CD14-positive monocyte (primary cell): ENCODE measurements around the gene PHACTR3. TPM values are rescaled to one million over a fixed set of nuclear protein-coding genes. Genes with fewer than 3 reads are reported as not detected.

Experiments used
- DNase-seq, 3 donors: peaks; one replicate each; pipeline ENCODE4 v3.0.0-alpha.2; 2011 to 2022
- H2AFZ ChIP-seq: 2 replicates; pipeline ENCODE4 v1.6.0; 2012; ENCODE audit warnings: mild to moderate bottlenecking, low read depth, low read length, inconsistent platforms; ENCODE audit not compliant: insufficient read depth, poor library complexity, severe bottlenecking
- H3K27ac ChIP-seq, 2 donors: 1 replicate in 1 of 2; 2 replicates in 1 of 2; pipeline ENCODE4 v1.5.1; 2012 to 2013; ENCODE audit warnings: low read length in 2 of 2, control low read depth in 1 of 2, inconsistent platforms in 1 of 2, low read depth in 1 of 2, mild to moderate bottlenecking in 1 of 2
- H3K27me3 ChIP-seq, 2 donors: one replicate each; pipeline versions ENCODE4 v1.6.0 to v1.6.1; 2011 to 2013; ENCODE audit warnings: low read length in 2 of 2; ENCODE audit not compliant: control insufficient read depth in 2 of 2, insufficient read depth in 2 of 2
- H3K36me3 ChIP-seq, 2 donors: replicated peaks in 1 of 2; 1 replicate in 1 of 2; 2 replicates in 1 of 2; pipeline versions ENCODE4 v1.5.1 to v1.6.1; 2012 to 2013; ENCODE audit warnings: low read length in 2 of 2, control low read depth in 1 of 2, inconsistent platforms in 1 of 2, mild to moderate bottlenecking in 1 of 2; ENCODE audit not compliant: insufficient read depth in 2 of 2, control insufficient read depth in 1 of 2
- H3K4me1 ChIP-seq, 2 donors: 1 replicate in 1 of 2; 2 replicates in 1 of 2; pipeline versions ENCODE4 v1.5.1 to v1.6.1; 2012 to 2013; ENCODE audit warnings: low read length in 2 of 2, control low read depth in 1 of 2, inconsistent platforms in 1 of 2, mild to moderate bottlenecking in 1 of 2, moderate library complexity in 1 of 2; ENCODE audit not compliant: insufficient read depth in 2 of 2, control insufficient read depth in 1 of 2
- H3K4me2 ChIP-seq: replicated peaks from 2 replicates; pipeline ENCODE3; 2012; ENCODE audit warnings: low read length, moderate library complexity, mild to moderate bottlenecking; ENCODE audit not compliant: poor library complexity, severe bottlenecking; ENCODE audit errors: extremely low read depth
- H3K4me3 ChIP-seq, 3 experiments: fragments of 200-600 bp in 1 of 3; sonication (generic) in 1 of 3; replicated peaks in 1 of 3; 1 replicate in 2 of 3; 2 replicates in 1 of 3; pipeline ENCODE4 v1.5.1; 2011 to 2013; ENCODE audit warnings: low read length in 3 of 3, mild to moderate bottlenecking in 3 of 3, control low read depth in 2 of 3, low read depth in 2 of 3, inconsistent platforms in 1 of 3, moderate library complexity in 1 of 3
- H3K79me2 ChIP-seq: 2 replicates; pipeline ENCODE4 v1.6.0; 2012; ENCODE audit warnings: mild to moderate bottlenecking, control low read depth, inconsistent platforms, low read length, moderate library complexity; ENCODE audit not compliant: insufficient read depth
- H3K9ac ChIP-seq: 2 replicates; pipeline ENCODE4 v1.6.0; 2017; ENCODE audit warnings: low read length, mild to moderate bottlenecking; ENCODE audit not compliant: insufficient read depth, poor library complexity, severe bottlenecking
- H3K9me3 ChIP-seq, 2 donors: replicated peaks in 1 of 2; 1 replicate in 1 of 2; 2 replicates in 1 of 2; pipeline versions ENCODE4 v1.5.1 to v1.6.1; 2012 to 2013; ENCODE audit warnings: low read length in 2 of 2, control low read depth in 1 of 2; ENCODE audit not compliant: control insufficient read depth in 1 of 2, insufficient read depth in 1 of 2
- H4K20me1 ChIP-seq: 2 replicates; pipeline ENCODE4 v1.6.0; 2012; ENCODE audit warnings: mild to moderate bottlenecking, low read length, control low read depth, moderate library complexity; ENCODE audit not compliant: insufficient read depth
- H3K27ac Mint-ChIP-seq, 7 donors: one replicate each; pipeline ENCODE4 v1.8.0; 2020; ENCODE audit warnings: mild to moderate bottlenecking in 7 of 7, mixed read lengths in 7 of 7, moderate library complexity in 6 of 7, inconsistent platforms in 2 of 7
- H3K27me3 Mint-ChIP-seq, 3 donors: one replicate each; pipeline ENCODE4 v1.8.0; 2021 to 2022; ENCODE audit warnings: low read depth in 3 of 3, mild to moderate bottlenecking in 3 of 3, mixed read lengths in 3 of 3, moderate library complexity in 3 of 3, inconsistent platforms in 1 of 3
- H3K36me3 Mint-ChIP-seq, 2 donors: one replicate each; pipeline ENCODE4 v1.8.0; 2020; ENCODE audit warnings: mixed read lengths in 2 of 2, inconsistent platforms in 1 of 2, mild to moderate bottlenecking in 1 of 2
- H3K4me1 Mint-ChIP-seq: one replicate; pipeline ENCODE4 v1.8.0; 2020; ENCODE audit warnings: mild to moderate bottlenecking, mixed read lengths
- H3K4me3 Mint-ChIP-seq, 2 donors: one replicate each; pipeline ENCODE4 v1.8.0; 2020; ENCODE audit warnings: mild to moderate bottlenecking in 2 of 2, mixed read lengths in 2 of 2, moderate library complexity in 1 of 2
- H3K9me3 Mint-ChIP-seq, 7 donors: one replicate each; pipeline ENCODE4 v1.8.0; 2020 to 2022; ENCODE audit warnings: mixed read lengths in 7 of 7, mild to moderate bottlenecking in 6 of 7, moderate library complexity in 6 of 7, inconsistent platforms in 2 of 7
- CTCF ChIP-seq: fragments of 200-600 bp; IDR thresholded peaks from one replicate; pipeline ENCODE4 v1.8.0; 2022; ENCODE audit warnings: antibody characterized with exemption, mild to moderate bottlenecking
- WGBS: methylation state at CpG from one replicate; pipeline ENCODE4 v1.1.5; 2013; ENCODE audit warnings: missing lambda C conversion rate; ENCODE audit not compliant: insufficient coverage; 5-methylcytosine and 5-hydroxymethylcytosine counted together
- intact Hi-C, 2 donors: fragments of 100-400 bp; cut with micrococcal nuclease; formaldehyde crosslinking; loops; one replicate each; pipeline versions ENCODE4 v1.15.0 to v1.15.1; 2023
- polyA plus RNA-seq, 3 donors: library from polyadenylated mRNA; depleted of rRNA in 1 of 3; unstranded in 2 of 3; stranded (reverse) in 1 of 3; fragments of 300-500 nt in 2 of 3; fragments of >200 nt in 1 of 3; fragmentation: Illumina TruSeq in 2 of 3; gene quantifications; 1 replicate in 2 of 3; 2 replicates in 1 of 3; pipeline ENCODE4 v1.2.3, GENCODE V29; 2012 to 2021

The PHACTR3 gene
- polyA plus RNA-seq, 3 donors: 0.11 to 0.17 TPM; not detected in 1

GRCh38 chr20:59771506-59772372 is 167.4 kb downstream of the PHACTR3 start:
- peak overlapping the region in 2 of 7 donors; percentile 7 to 25 for H3K27ac Mint-ChIP-seq
- H3K9me3 Mint-ChIP-seq: peaks cover 0 to 2% (median 0%) of the 10 kb centered on the region in 7 donors
- Histone ChIP-seq H3K4me1 (no peaks in the 10 kb centered on the region), H3K9ac (no peak overlapping the region), H4K20me1 (no peaks in the 10 kb centered on the region), H3K4me2 (no peak overlapping the region), H3K9me3 (no peaks in the 10 kb centered on the region), H3K79me2 (no peaks in the 10 kb centered on the region), H3K27ac (no peak overlapping the region), H3K36me3 (no peaks in the 10 kb centered on the region), H2AFZ (no peak overlapping the region), H3K27me3 (no peaks in the 10 kb centered on the region), H3K4me3 (no peak overlapping the region)
- intact Hi-C loops: no loop called here
- TF ChIP-seq CTCF: no peak
- peaks cover 8 to 14% (median 14%) of the 10 kb centered on the region in 3 donors for H3K27me3 Mint-ChIP-seq
- peaks cover 3 to 5% of the 10 kb centered on the region in 2 donors for H3K36me3 Mint-ChIP-seq
- 84% methylated on average over 8 of the region's 11 CpGs for WGBS
- DNase-seq: no peak
- no peak overlapping the region for H3K4me3 Mint-ChIP-seq
- no peaks in the 10 kb centered on the region for H3K4me1 Mint-ChIP-seq

- no peak overlapping the region for H2AFZ ChIP-seq
- H3K9me3 ChIP-seq: no peaks in the 10 kb centered on the region
- no peak for DNase-seq
- H3K4me1 ChIP-seq: no peaks in the 10 kb centered on the region
- H3K9ac ChIP-seq: no peak overlapping the region
- H4K20me1 ChIP-seq: no peaks in the 10 kb centered on the region
- WGBS: 86% methylated on average over 5 of the region's 6 CpGs
- H3K27me3 ChIP-seq: no peaks in the 10 kb centered on the region
- no peak overlapping the region for H3K4me3 ChIP-seq
- H3K36me3 Mint-ChIP-seq: peaks cover under 1 to 3% of the 10 kb centered on the region in 2 donors
- intact Hi-C loops: no loop called here
- no peak overlapping the region for H3K4me3 Mint-ChIP-seq
- peaks cover 0 to 2% (median 0%) of the 10 kb centered on the region in 7 donors for H3K9me3 Mint-ChIP-seq
- H3K79me2 ChIP-seq: no peaks in the 10 kb centered on the region
- H3K36me3 ChIP-seq: no peaks in the 10 kb centered on the region
- H3K27ac ChIP-seq: no peak overlapping the region
- peak overlapping the region in 1 of 7 donors; percentile 7 for H3K27ac Mint-ChIP-seq
- H3K4me2 ChIP-seq: no peak overlapping the region
- no peaks in the 10 kb centered on the region for H3K4me1 Mint-ChIP-seq
- H3K27me3 Mint-ChIP-seq: peaks cover 6 to 11% (median 10%) of the 10 kb centered on the region in 3 donors
- TF ChIP-seq CTCF: no peak
Measured at GRCh38 chr20:59772373-59772705, 168.0 kb downstream of the PHACTR3 start.
